Thyroid gland (tissue), 4 donors: ENCODE measurements around the gene LMTK2.

Source experiments
- CTCF ChIP-seq, 6 experiments: fragments of 200-600 bp in 3 of 6; fragments of 450-650 bp in 3 of 6; sonication (generic) in 3 of 6; IDR thresholded peaks; one replicate each; pipeline ENCODE4 v1.5.1; 2016 to 2019; ENCODE audit warnings: antibody characterized with exemption in 6 of 6, mild to moderate bottlenecking in 2 of 6, inconsistent platforms in 1 of 6, moderate library complexity in 1 of 6
- POLR2A ChIP-seq, 2 donors: fragments of 450-650 bp; IDR thresholded peaks; one replicate each; pipeline ENCODE4 v1.6.1; 2017; ENCODE audit warnings: antibody characterized with exemption in 2 of 2, mild to moderate bottlenecking in 2 of 2, moderate library complexity in 1 of 2

- no peak for TF ChIP-seq CTCF (IDR thresholded peaks at IDR 0.05)
- TF ChIP-seq POLR2A (IDR thresholded peaks at IDR 0.05), result no peak
These were observed 16.5 kb upstream of the LMTK2 start for GRCh38 chr7:98090116-98090515.
